AG04449 (cell line): ENCODE results near the gene VCP.

Experiments
- CTCF ChIA-PET: fragments of 350-600 bp; formaldehyde crosslinking; extraction: SDS; loops from one replicate; lab custom pipeline; 2021; ENCODE audit warnings: antibody characterized with exemption; lab: Yijun Ruan, JAX
- POLR2A ChIA-PET: fragments of 400-600, 350-600 bp; formaldehyde crosslinking; extraction: SDS; loops from one replicate; lab custom pipeline; 2020; ENCODE audit warnings: antibody characterized with exemption, inconsistent platforms; lab: Yijun Ruan, JAX
- DNase-seq: peaks from one replicate; pipeline ENCODE4 v3.0.0-alpha.2; 2010; ENCODE audit warnings: low read depth, low spot score
- H3K4me3 ChIP-seq: 2 replicates; pipeline ENCODE4 v1.5.1; 2011; ENCODE audit warnings: low read depth, mild to moderate bottlenecking, control low read depth, low read length
- CTCF ChIP-seq: IDR thresholded peaks from one replicate; pipeline ENCODE4 v1.5.1; 2011; ENCODE audit warnings: mild to moderate bottlenecking, moderate library complexity, low read length, control low read depth, inconsistent platforms; ENCODE audit not compliant: insufficient read depth; ENCODE audit errors: missing control alignments

The VCP gene

GRCh38 chr9:35114113-35114839 is 41.9 kb upstream of the VCP start:
- DNase-seq = peak; percentile 83
- POLR2A ChIA-PET = interaction anchor here (0.5 to 1.7 kb wide), 8 partner anchors 11 to 375 kb away, joined by 3 to 12 read pairs (median 4); partner anchors contain the start of genes FANCG, RUSC2, STOML2 and UNC13B
- H3K4me3 ChIP-seq = peak overlapping the region; percentile 99
- CTCF ChIA-PET = interaction anchor here (1.2 to 15.9 kb wide), 11 partner anchors 9 to 440 kb away, joined by 3 to 181 read pairs (median 9); partner anchors contain the start of genes PIGO, RUSC2 and STOML2
- TF ChIP-seq CTCF = no peak

GRCh38 chr9:35112257-35113020 is 40.0 kb upstream of the VCP start:
- peak overlapping the region; percentile 52 for H3K4me3 ChIP-seq
- TF ChIP-seq CTCF = no peak
- DNase-seq = no peak
- CTCF ChIA-PET = interaction anchor here (0.8 to 15.9 kb wide), 7 partner anchors 9 to 366 kb away, joined by 3 to 162 read pairs (median 4); partner anchors contain the start of genes PIGO and STOML2
- POLR2A ChIA-PET = interaction anchor here (0.8 to 2.5 kb wide), 4 partner anchors 9 to 41 kb away, joined by 3 to 13 read pairs (median 5); partner anchors contain the start of genes FANCG, STOML2 and VCP

GRCh38 chr9:35111001-35111933 is 38.8 kb upstream of the VCP start:
- CTCF ChIA-PET = interaction anchor here (0.8 to 15.9 kb wide), 8 partner anchors 8 to 367 kb away, joined by 3 to 162 read pairs (median 4); partner anchors contain the start of genes DNAJB5, PIGO and STOML2

GRCh38 chr9:35110327-35110761 is 37.9 kb upstream of the VCP start:
- CTCF ChIA-PET = interaction anchor here (1.1 to 15.9 kb wide), 5 partner anchors 14 to 371 kb away, joined by 3 to 162 read pairs (median 4); partner anchors contain the start of genes DNAJB5 and PIGO
- POLR2A ChIA-PET = interaction anchor here (0.9 to 2.5 kb wide), 2 partner anchors 14 to 39 kb away, joined by 3 to 6 read pairs; no protein-coding TSS in a partner anchor
- no peak for DNase-seq

More at GRCh38 chr9:35111001-35111933, 38.8 kb upstream of the VCP start:
- peak overlapping the region; percentile 88 for H3K4me3 ChIP-seq
- TF ChIP-seq CTCF = no peak
- DNase-seq = peak; percentile 90
- POLR2A ChIA-PET = interaction anchor here (0.8 to 2.5 kb wide), 5 partner anchors 8 to 40 kb away, joined by 3 to 13 read pairs (median 4); partner anchors contain the start of genes FANCG, STOML2 and VCP

More at GRCh38 chr9:35110327-35110761, 37.9 kb upstream of the VCP start:
- no peak for TF ChIP-seq CTCF
- peak overlapping the region; percentile 88 for H3K4me3 ChIP-seq
